Stimulated activated CD8-positive, alpha-beta memory T cell treated with anti-CD3 and anti-CD28 coated beads, Interleukin-12 subunit alpha, Interleukin-12 subunit beta, amount 100 ng/mL, for 4 hours (primary cell): ENCODE measurements around the gene CASQ2.

Experiments
- DNase-seq: peaks from one replicate; pipeline ENCODE4 v3.0.0-alpha.2; 2020; ENCODE audit warnings: low read depth

CASQ2 gene

GRCh38 chr1:115660151-115660550 is 108.4 kb downstream of the CASQ2 start:
- DNase-seq: no peak

GRCh38 chr1:115658646-115659045 is 109.9 kb downstream of the CASQ2 start:
- DNase-seq: no peak

GRCh38 chr1:115656461-115657077 is 111.9 kb downstream of the CASQ2 start:
- no peak for DNase-seq

GRCh38 chr1:115655916-115656315 is 112.6 kb downstream of the CASQ2 start:
- DNase-seq: no peak

- DNase-seq: no peak
Observed at GRCh38 chr1:115655306-115655663, 113.2 kb downstream of the CASQ2 start.

GRCh38 chr1:115654663-115655305 is 113.7 kb downstream of the CASQ2 start:
- no peak for DNase-seq

GRCh38 chr1:115654125-115654524 is 114.4 kb downstream of the CASQ2 start:
- DNase-seq: no peak

- DNase-seq: no peak
Observed at GRCh38 chr1:115652236-115652788, 116.2 kb downstream of the CASQ2 start.

- DNase-seq: no peak
Observed at GRCh38 chr1:115651391-115651790, 117.1 kb downstream of the CASQ2 start.

GRCh38 chr1:115650961-115651360 is 117.6 kb downstream of the CASQ2 start:
- no peak for DNase-seq
